HEK293T (cell line): Measurements from ENCODE around the gene SNRNP200.
A peak's percentile ranks its signal among the peaks of the same experiment; 100 is the strongest.

Experiments used
- CTCF ChIA-PET: fragments of 350-600 bp; formaldehyde crosslinking; extraction: SDS; loops from one replicate; lab custom pipeline; 2021; ENCODE audit warnings: antibody characterized with exemption, inconsistent platforms; lab: Yijun Ruan, JAX
- POLR2A ChIA-PET: fragments of 350-600 bp; formaldehyde crosslinking; extraction: SDS; loops from one replicate; lab custom pipeline; 2020; ENCODE audit warnings: antibody characterized with exemption, inconsistent platforms; lab: Yijun Ruan, JAX
- DNase-seq: peaks from one replicate; pipeline ENCODE4 v3.0.0; 2012; ENCODE audit warnings: mixed read lengths; ENCODE audit errors: extremely low spot score
- ARNT ChIP-seq: fragments of 450-650 bp; IDR thresholded peaks from 2 replicates; pipeline ENCODE4 v1.6.1; 2017; ENCODE audit warnings: mild to moderate bottlenecking
- BHLHE40 ChIP-seq: fragments of 450-650 bp; IDR thresholded peaks from 2 replicates; pipeline ENCODE4 v1.6.1; 2016; ENCODE audit warnings: mild to moderate bottlenecking, moderate library complexity, borderline replicate concordance
- CTBP1 ChIP-seq: fragments of 450-650 bp; IDR thresholded peaks from 2 replicates; pipeline ENCODE4 v1.6.1; 2016; ENCODE audit warnings: borderline replicate concordance
- ELF4 ChIP-seq: fragments of 450-650 bp; IDR thresholded peaks from 2 replicates; pipeline ENCODE4 v1.6.1; 2017; ENCODE audit warnings: antibody characterized with exemption
- FOXA1 ChIP-seq: fragments of 450-650 bp; IDR thresholded peaks from 2 replicates; pipeline ENCODE4 v1.6.1; 2016; ENCODE audit warnings: mild to moderate bottlenecking
- FOXK2 ChIP-seq: fragments of 450-650 bp; IDR thresholded peaks from 2 replicates; pipeline ENCODE4 v1.6.1; 2016; ENCODE audit warnings: mild to moderate bottlenecking
- FOXM1 ChIP-seq: fragments of 450-650 bp; IDR thresholded peaks from 2 replicates; pipeline ENCODE4 v1.6.1; 2017; ENCODE audit warnings: mild to moderate bottlenecking, borderline replicate concordance
- HDGF ChIP-seq: fragments of 450-650 bp; IDR thresholded peaks from 2 replicates; pipeline ENCODE4 v1.6.1; 2017; ENCODE audit warnings: antibody characterized with exemption, borderline replicate concordance
- L3MBTL2 ChIP-seq: fragments of 450-650 bp; conservative IDR thresholded peaks from 2 replicates; pipeline ENCODE4 v1.6.1; 2016; ENCODE audit warnings: mild to moderate bottlenecking
- LEF1 ChIP-seq: fragments of 450-650 bp; IDR thresholded peaks from 2 replicates; pipeline ENCODE4 v1.6.1; 2017; ENCODE audit warnings: mild to moderate bottlenecking, borderline replicate concordance
- NFRKB ChIP-seq: fragments of 450-650 bp; IDR thresholded peaks from 2 replicates; pipeline ENCODE4 v1.6.1; 2016; ENCODE audit warnings: mild to moderate bottlenecking, moderate library complexity
- PKNOX1 ChIP-seq: fragments of 450-650 bp; IDR thresholded peaks from 2 replicates; pipeline ENCODE4 v1.6.1; 2016
- SP1 ChIP-seq: fragments of 450-650 bp; IDR thresholded peaks from 2 replicates; pipeline ENCODE4 v1.6.1; 2017
- SUZ12 ChIP-seq: fragments of 450-650 bp; IDR thresholded peaks from 2 replicates; pipeline ENCODE4 v1.6.1; 2016; ENCODE audit warnings: mild to moderate bottlenecking
- TARDBP ChIP-seq: fragments of 450-650 bp; IDR thresholded peaks from 2 replicates; pipeline ENCODE4 v1.6.1; 2016
- ZNF384 ChIP-seq: fragments of 450-650 bp; IDR thresholded peaks from 2 replicates; pipeline ENCODE4 v1.6.1; 2016

Gene SNRNP200

GRCh38 chr2:96345868-96346462, 40.6 kb upstream of the SNRNP200 start:
- ChIA-PET POLR2A (interaction anchor here (1.7 to 3.6 kb wide), 2 partner anchors 10 to 40 kb away, joined by 5 to 20 read pairs; partner anchors contain the start of genes NCAPH and SNRNP200), CTCF (interaction anchor here (1.1 kb wide), 1 partner anchor 10 kb away, joined by 5 read pairs; no protein-coding TSS in a partner anchor)
- TF ChIP-seq PKNOX1: no peak
- no peak for TF ChIP-seq SUZ12
- TF ChIP-seq ZNF384: no peak
- TF ChIP-seq TARDBP: no peak
- TF ChIP-seq CTBP1: no peak
- TF ChIP-seq FOXM1: no peak
- TF ChIP-seq HDGF: no peak
- no peak for TF ChIP-seq FOXA1
- no peak for TF ChIP-seq NFRKB
- TF ChIP-seq LEF1: no peak
- TF ChIP-seq L3MBTL2: no peak
- TF ChIP-seq FOXK2: no peak
- TF ChIP-seq ELF4: no peak
- no peak for TF ChIP-seq ARNT
- no peak for TF ChIP-seq BHLHE40
- TF ChIP-seq SP1: no peak
- DNase-seq: no peak

DNA sequence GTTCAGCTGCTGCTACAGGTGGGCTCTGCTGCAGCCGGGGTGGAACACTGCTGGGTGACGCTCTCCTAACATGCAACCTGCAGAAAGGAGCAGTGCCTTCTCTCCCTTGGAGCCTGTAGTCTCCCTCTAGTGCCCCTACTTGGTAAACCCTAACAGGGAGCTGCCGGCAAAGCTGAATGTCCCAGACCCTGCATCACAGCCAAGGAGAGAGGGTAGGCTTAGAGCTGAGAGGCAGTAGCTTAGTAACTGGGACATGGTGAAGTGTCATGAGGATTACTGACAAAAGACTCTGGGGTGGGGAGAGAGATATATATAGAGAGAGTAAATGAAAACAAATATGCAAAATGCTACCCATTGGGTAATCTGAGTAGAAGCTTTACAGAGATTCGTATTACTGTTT, 40.1 kb upstream of the SNRNP200 start:
- ChIA-PET POLR2A (interaction anchor here (1.7 to 3.6 kb wide), 2 partner anchors 9 to 40 kb away, joined by 5 to 20 read pairs; partner anchors contain the start of genes NCAPH and SNRNP200), CTCF (interaction anchor here (1.1 kb wide), 1 partner anchor 9 kb away, joined by 5 read pairs; no protein-coding TSS in a partner anchor)
- peak; percentile 21 for DNase-seq
- no peak for TF ChIP-seq BHLHE40
- TF ChIP-seq CTBP1: no peak
- no peak for TF ChIP-seq TARDBP
- TF ChIP-seq HDGF: no peak
- no peak for TF ChIP-seq SUZ12

- CTCF ChIA-PET: no interaction called here
- POLR2A ChIA-PET: interaction anchor here (1.7 to 3.6 kb wide), 2 partner anchors 8 to 38 kb away, joined by 5 to 20 read pairs; partner anchors contain the start of genes NCAPH and SNRNP200
- DNase-seq: no peak
- TF ChIP-seq ZNF384: no peak
Measured at GRCh38 chr2:96344011-96344410, 38.7 kb upstream of the SNRNP200 start.

- ChIA-PET CTCF (no interaction called here), POLR2A (no interaction called here)
- DNase-seq: no peak
- TF ChIP-seq ZNF384 (no peak), SP1 (no peak), FOXM1 (no peak), FOXA1 (no peak), CTBP1 (no peak), LEF1 (no peak), SUZ12 (no peak), PKNOX1 (no peak), NFRKB (no peak), L3MBTL2 (no peak), TARDBP (no peak), FOXK2 (no peak), HDGF (no peak)
Measured at GRCh38 chr2:96342085-96342484, 36.7 kb upstream of the SNRNP200 start.

- TF ChIP-seq LEF1 (no peak), ELF4 (no peak), TARDBP (no peak), CTBP1 (no peak), FOXM1 (no peak), BHLHE40 (no peak), FOXA1 (no peak), L3MBTL2 (no peak), PKNOX1 (no peak), SP1 (no peak), FOXK2 (no peak), ZNF384 (no peak), SUZ12 (no peak), ARNT (no peak), NFRKB (no peak), HDGF (no peak)
- ChIA-PET CTCF (no interaction called here), POLR2A (no interaction called here)
- DNase-seq: no peak
Measured at GRCh38 chr2:96341641-96342040, 36.3 kb upstream of the SNRNP200 start.
